Stimulated activated CD8-positive, alpha-beta memory T cell treated with anti-CD3 and anti-CD28 coated beads, Interleukin-7, amount 100 ng/mL, for 48 hours (primary cell): Measurements from ENCODE around the gene GPR37.

ENCODE experiments used
- DNase-seq, 2 donors: peaks; one replicate each; pipeline ENCODE4 v3.0.0-alpha.2; 2020; ENCODE audit warnings: low read depth in 1 of 2; ENCODE audit errors: extremely low read depth in 1 of 2

The GPR37 gene

DNA sequence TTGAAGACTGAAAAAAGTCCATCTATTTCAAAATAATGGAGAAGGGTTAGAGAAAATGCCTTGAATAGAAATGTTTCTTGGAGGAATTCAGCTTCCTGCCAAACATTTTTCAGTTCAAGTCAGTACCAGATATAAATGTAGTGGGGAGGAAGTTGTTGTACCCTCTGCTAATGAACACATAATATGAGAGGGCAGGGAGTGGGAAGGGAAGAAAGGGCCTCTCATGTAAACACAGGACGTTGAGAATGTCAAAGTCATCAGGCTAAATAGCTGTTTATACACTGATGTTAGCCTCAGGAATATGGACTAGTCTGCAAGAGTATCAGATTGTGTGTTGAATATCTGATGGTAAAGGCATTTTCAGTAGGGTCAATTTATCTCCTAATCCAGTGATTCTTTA is 37.0 kb downstream of the GPR37 start:
- DNase-seq, result no peak

DNA sequence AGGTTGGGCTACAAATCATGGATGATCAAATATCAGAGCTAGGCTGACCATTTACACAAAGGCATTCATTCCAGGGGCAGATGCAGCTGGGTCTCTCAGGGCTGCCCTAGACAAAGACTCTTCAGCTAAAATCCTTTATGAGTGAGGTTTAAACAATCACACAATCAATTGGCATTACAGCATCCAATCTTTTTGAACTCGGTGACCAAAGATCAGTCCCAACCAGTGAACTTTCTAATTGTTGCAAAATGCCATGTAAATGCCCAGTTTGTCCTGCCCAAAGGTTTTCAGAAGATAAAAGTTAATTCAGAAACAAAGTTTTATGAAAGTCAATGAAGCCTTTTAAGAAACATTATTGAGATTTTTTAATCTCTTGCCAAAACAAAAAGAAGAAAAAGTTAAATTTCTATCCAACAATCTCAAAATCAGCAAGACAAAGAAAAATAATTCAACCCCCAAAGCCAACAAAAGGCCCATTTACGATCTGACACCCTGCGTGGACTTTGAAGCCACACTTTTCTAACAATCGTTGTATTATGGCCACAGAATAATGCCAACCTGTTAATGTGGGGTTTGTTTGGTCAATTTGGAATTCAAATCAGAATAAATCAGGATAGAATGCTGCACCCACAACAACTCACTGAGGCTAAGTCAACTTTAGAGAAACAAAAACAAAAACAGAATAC is 40.9 kb downstream of the GPR37 start:
- DNase-seq, result no peak

DNA sequence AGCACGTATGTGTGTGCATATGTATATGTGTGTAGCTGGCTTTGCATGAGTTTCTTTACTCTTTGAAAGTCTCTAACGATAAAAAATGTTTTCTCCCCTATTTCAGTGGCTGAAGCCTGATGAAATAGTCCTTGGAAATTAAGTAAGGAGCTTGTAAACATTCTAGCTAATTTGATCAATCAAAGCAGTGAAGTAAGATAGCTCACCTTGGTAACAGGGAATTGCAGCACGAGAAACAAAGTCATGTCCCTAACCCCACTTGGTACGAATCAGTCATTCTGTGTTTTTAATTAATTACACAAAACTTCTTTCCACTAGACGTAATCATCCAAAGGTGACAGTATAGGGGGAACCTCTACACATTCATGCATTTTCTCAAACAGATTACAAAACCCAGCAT is 41.5 kb downstream of the GPR37 start:
- no peak for DNase-seq

DNA sequence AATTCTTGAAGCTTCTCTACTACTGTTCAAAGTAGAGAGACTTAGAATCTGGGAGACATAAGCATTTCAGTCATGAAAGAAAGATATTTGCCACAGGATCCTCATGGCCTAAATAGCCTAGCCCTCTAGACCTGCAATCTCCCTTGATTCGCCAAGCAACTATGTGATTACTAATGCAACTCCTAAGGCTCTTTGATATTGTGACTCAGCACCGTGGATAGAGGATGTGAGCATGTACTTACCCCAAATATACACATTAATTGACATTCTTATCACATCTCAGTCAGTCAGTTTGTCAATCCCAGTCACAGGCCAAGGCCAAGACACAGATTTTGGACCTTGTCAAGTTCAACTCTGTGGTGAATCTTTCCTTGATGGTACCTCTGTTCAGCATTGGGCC is 42.6 kb downstream of the GPR37 start:
- DNase-seq, result no peak

DNA sequence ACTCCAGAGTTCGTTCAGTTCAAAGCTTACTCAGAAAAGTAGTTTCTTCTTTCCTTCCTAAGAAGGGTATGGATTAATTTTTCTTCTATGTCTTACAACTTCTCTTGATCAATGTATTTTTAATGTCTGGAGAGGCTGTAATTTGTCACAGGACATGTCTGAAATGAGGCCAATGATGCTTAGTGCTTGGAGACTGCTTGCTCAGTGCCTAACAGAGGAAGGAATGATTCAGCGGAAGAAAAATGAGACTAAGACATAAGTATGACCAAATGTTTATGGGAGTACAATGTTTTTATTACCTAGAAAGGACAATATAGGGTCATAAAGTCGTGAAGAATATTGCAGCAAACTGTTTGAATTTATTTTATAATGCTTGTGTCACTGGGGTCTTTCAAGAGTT is 43.3 kb downstream of the GPR37 start:
- no peak for DNase-seq

DNA sequence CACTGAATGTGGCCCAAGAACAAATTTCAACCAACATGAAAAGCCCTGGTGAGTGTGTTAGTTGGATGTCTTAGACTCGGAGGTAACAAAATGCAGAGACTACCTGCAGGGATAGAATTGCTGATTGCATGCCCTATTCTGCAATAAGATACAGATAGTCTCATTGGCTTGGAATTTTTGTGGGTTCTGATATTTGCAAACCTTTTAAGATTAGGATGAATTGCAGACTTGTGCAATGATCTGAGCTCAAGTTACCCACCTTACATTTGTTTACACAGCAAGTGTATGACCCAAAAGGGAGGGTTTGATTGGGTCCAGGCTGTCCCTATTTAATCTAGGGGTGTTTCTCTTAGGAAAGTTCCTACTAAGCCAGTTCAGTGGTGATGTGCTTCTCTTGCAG is 45.4 kb downstream of the GPR37 start:
- no peak for DNase-seq

DNA sequence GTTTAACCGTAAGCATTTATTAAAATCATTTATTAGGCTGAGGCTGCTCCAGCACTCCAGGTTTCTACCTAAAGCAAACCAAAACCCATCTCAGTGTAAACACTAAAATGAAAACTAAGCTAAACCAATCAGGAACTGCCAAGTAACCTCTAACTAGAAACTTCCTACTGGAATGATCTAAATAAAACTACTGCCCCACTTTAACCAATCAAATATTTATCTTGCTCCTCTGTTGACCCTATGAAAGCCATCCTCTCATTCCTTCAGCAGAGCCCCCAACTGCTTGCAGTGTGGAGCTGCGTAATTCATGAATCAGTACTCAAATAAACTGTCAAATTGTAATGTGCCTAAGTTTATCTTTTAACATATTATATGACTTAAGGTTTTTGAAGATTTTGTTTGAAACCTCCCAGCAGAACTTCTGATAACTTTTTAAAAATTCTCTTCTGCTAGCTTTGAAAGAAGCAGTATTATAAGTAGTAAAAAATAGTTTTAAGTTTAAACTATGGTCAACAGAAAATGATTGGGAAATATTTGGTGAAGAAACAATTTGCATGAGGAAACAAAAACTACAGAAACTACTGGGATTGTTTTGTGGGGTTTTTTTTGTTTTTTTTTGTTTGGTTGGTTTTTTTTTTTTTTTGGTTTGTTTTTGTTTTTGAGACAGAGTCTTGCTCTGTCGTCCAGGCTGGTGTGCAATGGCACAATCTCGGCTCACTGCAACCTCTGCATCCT is 47.4 kb downstream of the GPR37 start:
- DNase-seq, result no peak

DNA sequence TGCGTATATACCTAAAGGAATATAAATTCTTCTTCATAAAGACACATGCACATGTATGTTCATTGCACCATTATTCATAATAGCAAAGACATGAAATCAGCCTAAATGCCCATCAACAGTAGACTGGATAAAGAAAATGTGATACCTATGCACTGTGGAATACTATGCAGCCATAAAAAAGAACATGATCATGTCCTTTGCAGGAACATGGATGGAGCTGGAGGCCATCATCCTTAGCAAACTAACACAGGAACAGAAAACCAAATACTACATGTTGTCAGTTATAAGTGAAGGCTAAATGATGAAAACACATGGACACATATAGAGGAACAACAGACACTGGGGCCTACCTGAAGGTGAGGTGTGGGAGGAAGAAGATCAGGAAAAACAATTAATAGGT is 48.7 kb downstream of the GPR37 start:
- no peak for DNase-seq

DNA sequence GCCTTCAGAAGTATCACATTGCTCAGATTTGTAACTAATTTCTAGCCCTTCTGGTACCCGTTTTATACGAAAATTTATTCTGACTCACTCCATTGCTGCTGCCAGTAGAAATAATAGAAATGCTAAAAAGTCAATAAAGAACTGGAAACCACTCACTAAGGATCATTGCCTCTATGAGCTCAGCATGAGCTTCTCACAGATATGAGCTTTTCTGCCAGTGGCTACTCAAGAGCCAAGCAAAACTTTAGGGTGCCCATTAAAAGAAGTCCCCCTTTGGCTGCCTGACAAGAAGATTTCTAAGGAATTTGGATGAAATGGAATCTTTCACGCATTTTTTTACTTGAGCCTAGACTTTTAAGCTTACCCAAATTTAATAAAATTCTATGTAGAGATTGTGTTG is 52.5 kb downstream of the GPR37 start:
- DNase-seq, result no peak

DNA sequence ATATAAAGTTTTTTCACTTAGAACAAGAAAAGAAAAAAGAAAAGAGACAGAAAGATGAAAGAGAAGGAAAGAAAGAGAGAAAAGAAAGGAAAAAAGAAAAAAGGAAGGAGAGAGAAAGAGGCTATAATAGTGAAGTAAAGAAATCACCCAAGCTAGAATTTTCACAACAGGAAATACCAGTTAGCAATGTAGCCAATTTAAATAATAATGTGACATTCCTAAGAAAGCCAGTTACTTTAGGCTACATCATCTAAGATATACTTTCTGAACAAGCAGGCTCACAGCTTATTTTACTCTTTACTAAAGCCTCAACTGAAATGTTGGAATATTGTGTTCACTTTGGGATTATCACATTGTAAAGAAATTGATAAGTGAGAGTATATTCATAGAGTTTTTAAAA is 53.6 kb downstream of the GPR37 start:
- no peak for DNase-seq

DNA sequence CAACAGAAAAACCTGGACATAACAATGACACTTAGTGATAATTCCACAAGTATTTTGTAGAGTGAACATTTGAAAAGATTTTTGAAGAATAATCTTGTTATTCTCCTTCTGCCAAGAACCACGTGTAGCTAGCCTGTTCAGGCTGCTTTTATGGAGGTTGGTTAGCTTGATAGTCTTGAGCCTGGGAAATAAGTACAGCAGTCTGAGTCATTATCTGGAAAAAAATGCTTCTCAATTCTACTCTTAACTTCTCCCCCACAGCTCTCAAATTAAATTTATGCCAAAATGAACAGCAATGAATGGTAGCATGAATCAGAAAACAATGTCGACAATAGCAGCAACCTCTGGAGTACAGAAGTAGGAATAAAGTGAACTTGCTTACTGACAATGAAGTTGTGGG is 63.2 kb downstream of the GPR37 start:
- no peak for DNase-seq

DNA sequence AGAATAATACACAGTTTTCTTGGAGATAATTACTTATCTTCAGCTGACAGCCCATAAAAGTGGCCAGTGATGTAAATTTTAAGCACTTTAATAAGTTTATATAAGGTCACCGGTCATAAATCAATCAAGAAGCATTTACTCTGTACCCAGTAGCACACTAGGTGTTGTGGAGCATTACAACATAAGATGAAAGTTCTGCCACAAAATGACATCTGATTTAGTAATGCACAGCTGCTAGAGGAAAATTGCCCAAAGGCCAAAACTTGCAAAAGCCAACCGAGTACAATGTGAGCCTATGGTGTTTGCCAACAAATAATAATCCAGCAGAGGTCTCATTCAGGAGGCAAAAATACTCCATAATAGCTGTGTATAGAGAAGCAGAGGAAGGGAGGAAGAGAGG is 63.6 kb downstream of the GPR37 start:
- no peak for DNase-seq

DNA sequence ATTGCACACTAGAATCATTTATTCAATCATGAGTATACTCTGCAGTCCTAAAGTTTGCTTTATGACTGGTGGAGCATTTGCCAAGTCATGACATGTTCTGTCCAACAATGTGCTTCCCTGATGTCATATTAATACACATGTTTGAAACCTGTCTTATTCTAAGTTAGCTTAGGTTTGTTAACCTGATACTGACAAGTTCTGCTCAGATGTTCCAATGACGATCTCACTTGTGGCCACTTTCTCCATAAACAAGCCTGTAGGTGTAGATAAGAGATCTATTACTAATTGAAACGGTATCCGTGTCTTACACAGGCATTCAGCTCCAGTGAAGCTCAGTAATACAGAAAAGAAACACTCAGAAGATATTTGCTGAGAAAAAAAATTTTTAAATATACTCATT is 64.9 kb downstream of the GPR37 start:
- DNase-seq, result no peak

DNA sequence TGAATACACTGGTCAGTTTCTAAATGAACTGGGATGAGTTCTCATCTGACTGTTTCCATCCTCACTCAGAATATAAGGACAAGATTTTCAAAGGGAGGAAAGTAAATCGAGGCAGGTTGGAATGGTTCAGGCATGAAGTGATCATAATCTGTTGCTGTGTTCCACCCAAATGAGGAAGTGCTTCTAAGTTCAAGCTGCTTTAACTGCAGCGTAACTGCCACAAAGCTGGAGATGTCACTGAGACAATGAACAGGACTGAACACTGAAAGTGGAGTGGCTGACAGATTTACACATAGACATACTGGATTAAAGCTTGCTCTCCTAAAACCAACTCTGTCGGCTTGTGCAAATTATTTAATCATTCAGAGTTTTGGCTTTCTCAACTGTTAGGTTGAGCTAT is 66.6 kb downstream of the GPR37 start:
- no peak for DNase-seq

DNA sequence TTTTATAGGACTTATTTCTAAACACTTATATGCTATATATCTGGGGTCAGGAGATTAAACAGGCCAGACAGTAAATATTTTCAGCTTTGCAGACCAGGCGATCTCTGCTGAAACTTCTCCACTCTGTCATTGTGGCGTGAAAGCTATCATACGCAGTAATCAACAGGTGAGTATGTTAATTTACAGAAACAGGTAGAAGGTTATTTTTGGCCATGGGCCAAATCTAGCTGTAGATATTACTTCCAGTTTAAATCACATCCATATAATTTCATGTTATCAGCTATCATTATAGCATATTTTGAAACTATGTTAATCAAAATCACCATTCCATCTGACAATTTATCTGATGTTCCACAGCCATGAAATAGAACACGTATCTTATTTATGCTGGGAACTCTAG is 67.8 kb downstream of the GPR37 start:
- no peak for DNase-seq
